GM23338 (cell line): Measurements from ENCODE around the gene CNN2.

Source experiments
- CREB1 ChIP-seq: fragments of 250-450 bp; sonication (Bioruptor Pico); IDR thresholded peaks from 2 replicates; pipeline ENCODE4 v1.5.0; 2020; ENCODE audit warnings: low read depth, mild to moderate bottlenecking, moderate library complexity
- CTCF ChIP-seq, 2 experiments: fragments of 200-600 bp in 1 of 2; sonication (generic) in 1 of 2; conservative IDR thresholded peaks; 2 replicates each; pipeline versions ENCODE4 v1.5.1 to v1.6.1; 2016 to 2017; ENCODE audit warnings: antibody characterized with exemption in 2 of 2, low read depth in 2 of 2, mild to moderate bottlenecking in 2 of 2, moderate library complexity in 1 of 2

- no peak for TF ChIP-seq CTCF (conservative IDR thresholded peaks at IDR 0.05; ENCODE audit: low read depth in 2 of 2)
- TF ChIP-seq CREB1 (CRISPR knock-in tag), result no peak
Observed at GRCh38 chr19:1076046-1076386, 49.6 kb downstream of the CNN2 start.
